Measurements from ENCODE around the gene SPOP. TPM values are rescaled to one million over a fixed set of nuclear protein-coding genes. Genes with fewer than 3 reads are reported as not detected.
A peak's percentile ranks its signal among the peaks of the same experiment; 100 is the strongest.

SPOP gene
- total and polyA plus RNA-seq, 12 donors = 39.8 to 79.9 (median 65.8) TPM

GRCh38 chr17:49635121-49635520 lies 42.8 kb downstream of the SPOP start:
- Histone ChIP-seq H3K9me3 (peaks cover 0 to 9% (median 0%) of the 10 kb centered on the region in 11 donors), H3K27ac (peak overlapping the region in 9 of 10 donors; percentile 60 to 89 (median 76)), H3K36me3 (peaks cover 0 to 7% (median 0%) of the 10 kb centered on the region in 9 donors), H3K4me1 (peaks cover 10 to 96% (median 72%) of the 10 kb centered on the region in 9 donors), H3K27me3 (no peaks in the 10 kb centered on the region), H3K4me3 (no peak overlapping the region)
- ATAC-seq (no peak), DNase-seq (no peak)
- intact Hi-C loops (cut with DNase I) = no loop called here
- no peak for TF ChIP-seq CTCF (IDR thresholded peaks at IDR 0.05)
- 52 to 65% methylated on average over 1 of the region's 1 CpG for WGBS, 2 donors

GRCh38 chr17:49634485-49634860 lies 43.4 kb downstream of the SPOP start:
- Histone ChIP-seq H3K4me3 (no peak overlapping the region), H3K27ac (peak overlapping the region; percentile 57 to 89 (median 73)), H3K36me3 (peaks cover 0 to under 1% (median 0%) of the 10 kb centered on the region in 9 donors), H3K4me1 (peaks cover 10 to 97% (median 79%) of the 10 kb centered on the region in 9 donors), H3K27me3 (no peaks in the 10 kb centered on the region), H3K9me3 (peaks cover 0 to 8% (median 0%) of the 10 kb centered on the region in 11 donors)
- TF ChIP-seq CTCF (IDR thresholded peaks at IDR 0.05) = no peak
- intact Hi-C loops (cut with DNase I) = loop anchor here in 1 of 10 donors (5.0 kb wide), 1 partner anchor 43 kb away; the partner anchor contains the start of gene SPOP
- ATAC-seq (peak in 6 of 8 donors; percentile 24 to 80 (median 44)), DNase-seq (no peak)
- WGBS, 2 donors = 36 to 51% methylated on average over 1 of the region's 1 CpG

GRCh38 chr17:49633762-49634484 lies 44.0 kb downstream of the SPOP start:
- peak overlapping the region; percentile 57 to 89 (median 73) for H3K27ac ChIP-seq
- no peaks in the 10 kb centered on the region for H3K36me3 ChIP-seq
- H3K9me3 ChIP-seq = peaks cover 0 to 2% (median 0%) of the 10 kb centered on the region in 11 donors
- 48 to 52% methylated on average over 4 of the region's 4 CpGs for WGBS, 2 donors
- TF ChIP-seq CTCF (IDR thresholded peaks at IDR 0.05) = no peak
- no peak overlapping the region for H3K4me3 ChIP-seq
- H3K27me3 ChIP-seq = no peaks in the 10 kb centered on the region
- H3K4me1 ChIP-seq = peaks cover 10 to 98% (median 84%) of the 10 kb centered on the region in 9 donors
- DNase-seq (no peak), ATAC-seq (peak in 2 of 8 donors; percentile 9 to 35)
- intact Hi-C loops (cut with DNase I) = loop anchor here in 1 of 10 donors (5.0 kb wide), 1 partner anchor 43 kb away; the partner anchor contains the start of gene SPOP

GRCh38 chr17:49633250-49633649 lies 44.6 kb downstream of the SPOP start:
- H3K4me3 ChIP-seq = no peak overlapping the region

More at GRCh38 chr17:49633250-49633649, 44.6 kb downstream of the SPOP start:
- TF ChIP-seq CTCF (IDR thresholded peaks at IDR 0.05) = no peak
- Histone ChIP-seq H3K9me3 (no peaks in the 10 kb centered on the region), H3K27me3 (no peaks in the 10 kb centered on the region), H3K4me1 (peaks cover 10 to 100% (median 91%) of the 10 kb centered on the region in 9 donors), H3K27ac (peak overlapping the region; percentile 57 to 89 (median 73)), H3K36me3 (no peaks in the 10 kb centered on the region)
- DNase-seq (no peak), ATAC-seq (peak in 6 of 8 donors; percentile 68 to 80 (median 72))
- intact Hi-C loops (cut with DNase I) = loop anchor here in 1 of 10 donors (5.0 kb wide), 1 partner anchor 44 kb away; the partner anchor contains the start of gene SPOP
- WGBS, 2 donors = 16 to 18% methylated on average over 2 of the region's 2 CpGs
